Thyroid gland (tissue), 4 donors: ENCODE measurements around the gene ARPP21. TPM values are rescaled to one million over a fixed set of nuclear protein-coding genes. Genes with fewer than 3 reads are reported as not detected.

Experiments used
- DNase-seq, 2 donors: peaks; one replicate each; pipeline ENCODE4 v3.0.0-alpha.2; 2019
- H3K27ac ChIP-seq, 3 donors: fragments of 200-600 bp; sonication (generic); 1 replicate in 2 of 3; 2 replicates in 1 of 3; pipeline ENCODE4 v1.5.1; 2016 to 2019; ENCODE audit warnings: mild to moderate bottlenecking in 1 of 3, moderate library complexity in 1 of 3
- H3K27me3 ChIP-seq: fragments of 200-600 bp; sonication (generic); one replicate; pipeline ENCODE4 v1.5.1; 2019
- H3K36me3 ChIP-seq, 2 donors: fragments of 200-600 bp; sonication (generic); one replicate each; pipeline ENCODE4 v1.5.1; 2016 to 2019
- H3K4me1 ChIP-seq, 2 donors: fragments of 200-600 bp; sonication (generic); one replicate each; pipeline ENCODE4 v1.5.1; 2017 to 2019
- H3K4me3 ChIP-seq, 3 donors: fragments of 200-600 bp; sonication (generic); replicated peaks in 1 of 3; 1 replicate in 2 of 3; 2 replicates in 1 of 3; pipeline ENCODE4 v1.5.1; 2016; ENCODE audit warnings: mild to moderate bottlenecking in 1 of 3
- H3K9me3 ChIP-seq: fragments of 200-600 bp; sonication (generic); one replicate; pipeline ENCODE4 v1.5.1; 2017
- POLR2A ChIP-seq, 2 donors: fragments of 450-650 bp; IDR thresholded peaks; one replicate each; pipeline ENCODE4 v1.6.1; 2017; ENCODE audit warnings: antibody characterized with exemption in 2 of 2, mild to moderate bottlenecking in 2 of 2, moderate library complexity in 1 of 2
- WGBS, 2 donors: methylation state at CpG; one replicate each; pipeline ENCODE4 v1.1.5; 2017; 5-methylcytosine and 5-hydroxymethylcytosine counted together
- intact Hi-C: fragments of 100-400 bp; cut with DNase I; formaldehyde crosslinking; loops from one replicate; pipeline ENCODE4 v1.15.1; 2023
- total RNA-seq, 4 donors: library from RNA; depleted of rRNA; stranded (reverse); fragments of >200 nt; gene quantifications; one replicate each; pipeline ENCODE4 v1.2.3, GENCODE V29; 2016
- TF ChIP-seq, protein P1 (sequence below), 6 experiments: fragments of 200-600 bp in 3 of 6; fragments of 450-650 bp in 3 of 6; sonication (generic) in 3 of 6; IDR thresholded peaks; one replicate each; pipeline ENCODE4 v1.5.1; 2016 to 2019; ENCODE audit warnings: antibody characterized with exemption in 6 of 6, mild to moderate bottlenecking in 2 of 6, inconsistent platforms in 1 of 6, moderate library complexity in 1 of 6

The ARPP21 gene
- total RNA-seq, 4 donors from 2014 or later, result not detected

DNA sequence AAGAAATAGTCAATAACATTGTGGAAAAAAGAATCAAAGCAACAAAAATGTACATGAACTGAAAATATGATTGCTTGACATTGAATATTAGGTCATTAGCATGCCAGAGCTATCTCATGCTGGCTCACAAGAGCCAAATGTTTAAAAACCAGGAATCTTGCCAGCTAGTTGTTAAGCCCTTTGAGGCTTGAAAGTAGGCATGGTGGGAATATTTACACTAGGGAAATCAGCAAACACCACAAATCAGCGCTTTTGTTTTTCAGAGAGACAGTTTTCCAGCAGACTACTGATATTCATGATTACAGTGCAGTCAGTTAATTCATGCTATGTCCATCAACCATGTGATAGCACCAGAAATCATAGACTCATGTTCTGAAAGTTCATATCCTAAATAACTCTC is 144.8 kb downstream of the ARPP21 start:
- no peak overlapping the region for H3K4me3 ChIP-seq
- H3K27ac ChIP-seq, result no peak overlapping the region
- no peak for DNase-seq
- H3K4me1 ChIP-seq, result no peaks in the 10 kb centered on the region
- H3K9me3 ChIP-seq, result no peaks in the 10 kb centered on the region
- no peaks in the 10 kb centered on the region for H3K36me3 ChIP-seq
- TF ChIP-seq, protein P1, sequence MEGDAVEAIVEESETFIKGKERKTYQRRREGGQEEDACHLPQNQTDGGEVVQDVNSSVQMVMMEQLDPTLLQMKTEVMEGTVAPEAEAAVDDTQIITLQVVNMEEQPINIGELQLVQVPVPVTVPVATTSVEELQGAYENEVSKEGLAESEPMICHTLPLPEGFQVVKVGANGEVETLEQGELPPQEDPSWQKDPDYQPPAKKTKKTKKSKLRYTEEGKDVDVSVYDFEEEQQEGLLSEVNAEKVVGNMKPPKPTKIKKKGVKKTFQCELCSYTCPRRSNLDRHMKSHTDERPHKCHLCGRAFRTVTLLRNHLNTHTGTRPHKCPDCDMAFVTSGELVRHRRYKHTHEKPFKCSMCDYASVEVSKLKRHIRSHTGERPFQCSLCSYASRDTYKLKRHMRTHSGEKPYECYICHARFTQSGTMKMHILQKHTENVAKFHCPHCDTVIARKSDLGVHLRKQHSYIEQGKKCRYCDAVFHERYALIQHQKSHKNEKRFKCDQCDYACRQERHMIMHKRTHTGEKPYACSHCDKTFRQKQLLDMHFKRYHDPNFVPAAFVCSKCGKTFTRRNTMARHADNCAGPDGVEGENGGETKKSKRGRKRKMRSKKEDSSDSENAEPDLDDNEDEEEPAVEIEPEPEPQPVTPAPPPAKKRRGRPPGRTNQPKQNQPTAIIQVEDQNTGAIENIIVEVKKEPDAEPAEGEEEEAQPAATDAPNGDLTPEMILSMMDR (IDR thresholded peaks at IDR 0.05), result no peak
- TF ChIP-seq POLR2A (IDR thresholded peaks at IDR 0.05), result no peak
- 65 to 87% methylated on average over 1 of the region's 1 CpG for WGBS, 2 donors
- intact Hi-C loops, result no loop called here
- no peaks in the 10 kb centered on the region for H3K27me3 ChIP-seq

DNA sequence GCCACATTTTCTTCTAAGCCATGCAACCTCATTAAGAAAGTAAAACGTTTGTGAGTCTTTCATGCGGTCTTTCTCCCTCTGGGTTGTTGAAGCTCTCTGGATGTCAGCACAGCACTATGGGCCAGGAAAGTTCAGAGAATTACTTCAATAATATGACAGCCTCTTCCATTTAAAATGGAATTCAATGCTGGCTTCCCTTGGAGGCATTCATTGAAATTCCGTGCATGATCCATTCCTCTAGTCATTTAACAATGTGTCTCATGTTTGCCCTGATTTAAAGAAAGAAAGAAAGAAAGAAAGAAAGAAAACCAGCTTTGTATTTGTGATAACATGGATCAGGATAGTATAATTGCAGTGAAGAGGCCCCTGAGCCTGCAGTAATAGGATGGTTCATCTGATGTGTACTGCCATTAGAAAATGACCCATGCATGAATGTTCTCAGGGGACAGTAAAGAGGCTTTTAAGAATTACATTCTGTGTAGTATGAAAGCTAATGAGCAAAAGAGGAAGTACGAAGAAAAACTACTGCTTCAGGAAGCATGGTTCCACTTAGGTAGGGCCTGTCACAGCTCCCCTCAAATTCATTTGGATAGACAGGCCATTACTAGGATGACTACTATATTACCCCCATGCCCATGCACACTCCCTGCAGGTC is 146.0 kb downstream of the ARPP21 start:
- Histone ChIP-seq H3K27ac (no peak overlapping the region), H3K36me3 (no peaks in the 10 kb centered on the region), H3K9me3 (no peaks in the 10 kb centered on the region), H3K27me3 (no peaks in the 10 kb centered on the region), H3K4me3 (no peak overlapping the region), H3K4me1 (no peaks in the 10 kb centered on the region)
- DNase-seq, result no peak
- WGBS, 2 donors, result 75 to 78% methylated on average over 4 of the region's 4 CpGs
- intact Hi-C loops, result no loop called here
- TF ChIP-seq, protein P1 (IDR thresholded peaks at IDR 0.05), result no peak
- no peak for TF ChIP-seq POLR2A (IDR thresholded peaks at IDR 0.05)

- Histone ChIP-seq H3K9me3 (no peaks in the 10 kb centered on the region), H3K27ac (no peak overlapping the region), H3K36me3 (no peaks in the 10 kb centered on the region), H3K4me3 (no peak overlapping the region), H3K4me1 (no peaks in the 10 kb centered on the region), H3K27me3 (no peaks in the 10 kb centered on the region)
- WGBS, 2 donors, result 59 to 68% methylated on average over 1 of the region's 1 CpG
- intact Hi-C loops, result no loop called here
- DNase-seq, result no peak
- TF ChIP-seq, protein P1 (IDR thresholded peaks at IDR 0.05), result no peak
- TF ChIP-seq POLR2A (IDR thresholded peaks at IDR 0.05), result no peak
Observed at GRCh38 chr3:35787936-35788335, 148.6 kb downstream of the ARPP21 start.

DNA sequence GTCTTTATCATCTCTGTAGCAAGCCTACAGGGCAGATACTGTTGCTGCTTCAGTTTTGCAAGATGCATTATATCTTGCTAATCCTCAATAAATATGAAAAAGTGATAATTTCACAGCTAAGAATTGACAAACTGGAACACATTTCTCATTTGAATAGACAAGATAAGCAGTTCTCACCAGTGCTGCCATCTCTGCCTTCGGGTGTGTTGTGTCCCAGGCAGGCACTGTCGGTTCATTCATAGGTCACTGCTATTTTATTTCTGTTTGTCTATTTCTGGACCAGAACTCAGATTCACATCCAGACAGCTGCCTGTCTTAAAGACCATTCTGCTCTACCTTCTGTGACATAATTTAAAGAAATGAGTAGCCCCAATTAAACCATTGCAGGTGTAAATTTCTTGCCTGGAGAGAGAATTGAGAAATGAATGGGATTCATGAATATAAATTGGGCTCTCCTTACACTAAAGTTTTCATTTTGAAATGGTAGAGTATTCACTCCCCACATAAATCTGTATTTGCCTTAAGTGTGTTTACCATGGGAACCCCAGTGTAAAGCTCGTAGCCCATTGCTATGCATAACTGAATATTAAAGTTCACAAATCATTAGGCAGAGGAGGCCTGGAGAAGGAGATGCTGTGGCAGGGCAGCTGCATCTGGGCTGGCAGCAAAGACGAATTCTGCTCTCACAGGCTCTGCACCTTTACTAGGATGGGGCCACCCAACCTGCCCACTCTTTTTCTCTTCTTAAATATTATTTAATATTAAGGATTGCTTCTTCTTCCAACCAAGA is 149.9 kb downstream of the ARPP21 start:
- intact Hi-C loops, result no loop called here
- WGBS, 2 donors, result 70% methylated on average over 4 of the region's 4 CpGs
- H3K27ac ChIP-seq, result no peak overlapping the region
- no peak overlapping the region for H3K4me3 ChIP-seq
- H3K4me1 ChIP-seq, result no peaks in the 10 kb centered on the region
- TF ChIP-seq POLR2A (IDR thresholded peaks at IDR 0.05), result no peak
- H3K36me3 ChIP-seq, result no peaks in the 10 kb centered on the region
- H3K9me3 ChIP-seq, result no peaks in the 10 kb centered on the region
- no peak for DNase-seq
- no peaks in the 10 kb centered on the region for H3K27me3 ChIP-seq

- intact Hi-C loops, result no loop called here
- Histone ChIP-seq H3K27ac (no peak overlapping the region), H3K27me3 (no peaks in the 10 kb centered on the region), H3K9me3 (no peaks in the 10 kb centered on the region), H3K4me1 (no peaks in the 10 kb centered on the region), H3K36me3 (no peaks in the 10 kb centered on the region), H3K4me3 (no peak overlapping the region)
- 90 to 97% methylated on average over 1 of the region's 1 CpG for WGBS, 2 donors
- no peak for DNase-seq
- TF ChIP-seq POLR2A (IDR thresholded peaks at IDR 0.05), result no peak
- TF ChIP-seq, protein P1 (IDR thresholded peaks at IDR 0.05), result no peak
Observed at GRCh38 chr3:35790764-35791163, 151.4 kb downstream of the ARPP21 start.
